ENCODE results near the gene THSD7B. TPM values are rescaled to one million over a fixed set of nuclear protein-coding genes. Genes with fewer than 3 reads are reported as not detected.

THSD7B gene
- total RNA-seq, 1 donor from 2014 or later: 12.0 TPM

- H3K27ac Mint-ChIP-seq: no peak overlapping the region
- no peak overlapping the region for H3K4me3 Mint-ChIP-seq (ENCODE audit: low read depth)
- no peaks in the 10 kb centered on the region for H3K4me1 Mint-ChIP-seq (ENCODE audit: low read depth)
- no peaks in the 10 kb centered on the region for H3K36me3 Mint-ChIP-seq (ENCODE audit: insufficient read depth)
- DNase-seq (ENCODE audit: low spot score, unreplicated experiment): no peak
- no peaks in the 10 kb centered on the region for H3K9me3 Mint-ChIP-seq (ENCODE audit: low read depth)
- no peak for TF ChIP-seq CTCF (IDR thresholded peaks at IDR 0.05; ENCODE audit: unreplicated experiment)
- H3K27me3 Mint-ChIP-seq: no peaks in the 10 kb centered on the region
Measured at GRCh38 chr2:137261881-137262585, 496.7 kb downstream of the THSD7B start.

DNA sequence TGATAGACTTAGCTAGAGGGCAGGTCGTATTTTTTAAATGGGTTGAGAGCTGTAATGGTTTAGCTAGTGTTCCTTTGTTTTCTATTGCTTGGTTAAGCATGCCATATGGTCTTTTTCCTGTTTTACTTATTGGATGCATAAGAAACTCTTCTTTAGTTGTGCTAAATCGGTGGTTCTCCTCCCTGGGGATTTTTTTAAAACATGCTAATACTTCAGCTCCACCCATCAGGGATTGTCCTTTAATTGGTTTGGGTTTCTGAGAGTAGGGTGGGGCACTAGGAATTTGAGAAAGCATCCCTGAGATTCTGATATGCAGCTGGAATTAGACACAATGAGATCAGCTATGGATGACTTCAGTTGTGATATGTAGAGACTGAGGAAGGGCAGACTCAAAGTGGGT, 497.2 kb downstream of the THSD7B start:
- H3K27me3 Mint-ChIP-seq: no peaks in the 10 kb centered on the region
- H3K9me3 Mint-ChIP-seq (ENCODE audit: low read depth): no peaks in the 10 kb centered on the region
- no peaks in the 10 kb centered on the region for H3K36me3 Mint-ChIP-seq (ENCODE audit: insufficient read depth)
- no peak overlapping the region for H3K4me3 Mint-ChIP-seq (ENCODE audit: low read depth)
- H3K4me1 Mint-ChIP-seq (ENCODE audit: low read depth): no peaks in the 10 kb centered on the region
- no peak for DNase-seq (ENCODE audit: low spot score, unreplicated experiment)
- no peak overlapping the region for H3K27ac Mint-ChIP-seq
- no peak for TF ChIP-seq CTCF (IDR thresholded peaks at IDR 0.05; ENCODE audit: unreplicated experiment)

- Mint-ChIP-seq H3K4me1 (ENCODE audit: low read depth) (peaks cover 8% of the 10 kb centered on the region), H3K9me3 (ENCODE audit: low read depth) (peaks cover 7% of the 10 kb centered on the region), H3K27me3 (no peaks in the 10 kb centered on the region), H3K4me3 (ENCODE audit: low read depth) (no peak overlapping the region), H3K36me3 (ENCODE audit: insufficient read depth) (peaks cover 5% of the 10 kb centered on the region), H3K27ac (peak overlapping the region; percentile 23)
- no peak for DNase-seq (ENCODE audit: low spot score, unreplicated experiment)
- no peak for TF ChIP-seq CTCF (IDR thresholded peaks at IDR 0.05; ENCODE audit: unreplicated experiment)
Measured at GRCh38 chr2:137287913-137288639, 522.7 kb downstream of the THSD7B start.

GRCh38 chr2:137291836-137292570, 526.7 kb downstream of the THSD7B start:
- no peak overlapping the region for H3K4me3 Mint-ChIP-seq (ENCODE audit: low read depth)
- no peak for TF ChIP-seq CTCF (IDR thresholded peaks at IDR 0.05; ENCODE audit: unreplicated experiment)
- no peaks in the 10 kb centered on the region for H3K27me3 Mint-ChIP-seq
- H3K27ac Mint-ChIP-seq: no peak overlapping the region
- DNase-seq (ENCODE audit: low spot score, unreplicated experiment): no peak
- no peaks in the 10 kb centered on the region for H3K9me3 Mint-ChIP-seq (ENCODE audit: low read depth)
- peaks cover 1% of the 10 kb centered on the region for H3K36me3 Mint-ChIP-seq (ENCODE audit: insufficient read depth)
- H3K4me1 Mint-ChIP-seq (ENCODE audit: low read depth): peaks cover 8% of the 10 kb centered on the region

DNA sequence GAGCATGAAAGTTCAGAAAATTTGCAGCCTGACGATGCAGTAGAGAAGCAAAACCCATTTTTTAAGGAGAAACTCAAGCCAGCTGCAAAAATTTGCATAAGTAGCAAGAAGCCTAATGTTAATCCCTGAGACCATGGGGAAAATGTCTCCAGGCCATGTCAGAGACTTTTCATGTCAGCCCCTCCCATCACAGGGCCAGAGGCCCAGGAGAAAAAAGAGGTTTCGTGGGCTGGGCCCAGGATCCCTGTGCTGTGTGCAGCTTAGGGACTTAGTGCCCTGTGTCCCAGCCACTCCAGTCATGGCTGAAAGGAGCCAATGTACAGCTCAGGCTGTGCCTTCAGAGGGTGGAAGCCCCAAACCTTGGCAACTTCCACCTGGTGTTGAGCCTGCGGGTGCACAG, 533.0 kb downstream of the THSD7B start:
- DNase-seq (ENCODE audit: low spot score, unreplicated experiment): no peak
- TF ChIP-seq CTCF (IDR thresholded peaks at IDR 0.05; ENCODE audit: unreplicated experiment): no peak
- H3K4me3 Mint-ChIP-seq (ENCODE audit: low read depth): no peak overlapping the region
- peaks cover 11% of the 10 kb centered on the region for H3K9me3 Mint-ChIP-seq (ENCODE audit: low read depth)
- peaks cover 6% of the 10 kb centered on the region for H3K36me3 Mint-ChIP-seq (ENCODE audit: insufficient read depth)
- H3K27me3 Mint-ChIP-seq: no peaks in the 10 kb centered on the region
- no peaks in the 10 kb centered on the region for H3K4me1 Mint-ChIP-seq (ENCODE audit: low read depth)
- H3K27ac Mint-ChIP-seq: no peak overlapping the region

All from progenitor cell of endocrine pancreas (in vitro differentiated cells).